ENCODE results near the gene NPAS3.
A peak's percentile ranks its signal among the peaks of the same experiment; 100 is the strongest.

The NPAS3 gene

DNA sequence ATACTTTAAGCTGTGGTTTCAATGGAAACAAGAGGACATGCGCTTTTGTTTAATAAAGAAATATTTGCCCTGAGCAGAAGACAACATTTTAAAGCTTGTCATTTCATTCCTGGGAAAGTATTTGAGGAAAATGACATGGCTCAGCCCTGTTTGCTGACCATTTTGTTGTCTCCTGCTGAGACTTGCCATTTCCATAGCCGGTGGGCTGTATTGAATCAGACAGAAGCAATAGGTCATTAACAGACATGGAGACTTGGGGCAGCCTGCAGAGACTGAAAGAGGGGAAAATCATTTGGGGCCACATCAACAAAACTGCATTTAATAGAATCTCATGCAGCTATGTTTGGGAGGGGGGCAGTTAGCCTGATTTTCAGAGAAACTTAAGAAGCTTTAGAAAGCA is 443.0 kb downstream of the NPAS3 start:
- DNase-seq (ENCODE audit: low spot score): no peak

DNA sequence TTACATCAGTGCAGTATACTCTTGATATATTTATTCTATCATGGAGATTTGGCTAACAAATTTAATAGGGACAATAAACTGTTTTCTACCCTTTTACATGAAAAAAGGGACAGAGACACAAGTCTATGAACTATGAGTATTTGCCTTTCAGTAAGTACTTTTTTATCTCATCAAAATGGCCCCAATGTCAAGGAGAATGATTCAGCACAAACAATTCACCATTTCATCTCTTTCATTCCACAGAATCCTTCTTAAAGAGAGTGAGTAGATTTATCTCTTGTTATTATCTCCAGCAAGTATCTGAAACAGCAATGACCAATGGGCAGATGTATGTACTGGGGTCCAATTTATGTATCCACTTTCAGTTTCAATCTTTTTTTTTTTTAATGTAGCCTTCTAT is 447.5 kb downstream of the NPAS3 start:
- no peak for DNase-seq (ENCODE audit: low spot score)

DNA sequence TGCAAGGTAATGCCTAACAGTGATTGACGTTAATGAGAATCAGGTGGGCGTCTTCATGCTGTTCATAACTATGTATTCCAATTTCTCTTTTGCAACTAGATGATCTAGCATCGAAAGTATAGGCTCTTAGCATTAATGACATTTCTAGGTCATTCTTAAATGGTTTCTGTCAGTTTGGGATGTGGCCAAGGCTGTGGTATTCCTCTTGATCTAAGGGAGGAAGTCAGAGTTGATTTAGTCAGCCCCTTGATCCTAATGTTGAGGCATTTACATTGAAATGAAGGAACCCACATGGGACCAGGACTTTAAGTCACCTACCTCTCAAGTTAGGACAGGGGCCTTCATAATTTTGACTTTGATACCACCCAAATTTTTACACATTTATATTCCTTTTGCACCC is 448.1 kb downstream of the NPAS3 start:
- no peak for DNase-seq (ENCODE audit: low spot score)

DNA sequence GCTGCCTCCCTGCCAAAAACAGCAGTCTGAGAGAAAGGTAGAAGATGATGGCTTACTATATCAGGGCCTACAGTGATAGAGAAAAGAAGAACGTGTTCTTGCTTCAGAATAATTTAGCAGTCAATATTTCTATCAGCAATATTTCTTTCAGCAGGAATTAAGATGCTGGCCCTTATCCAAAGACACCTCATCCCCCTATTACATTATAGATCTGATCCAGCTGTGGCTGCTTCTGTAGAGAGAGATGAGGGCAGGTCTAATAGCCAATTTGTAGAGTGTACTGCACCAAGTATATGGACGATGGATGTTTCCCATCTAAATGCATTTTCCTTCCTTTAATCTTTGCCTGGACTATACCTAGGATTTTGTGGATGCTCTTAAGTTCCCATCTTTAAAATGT is 451.7 kb downstream of the NPAS3 start:
- no peak for DNase-seq (ENCODE audit: low spot score)

DNA sequence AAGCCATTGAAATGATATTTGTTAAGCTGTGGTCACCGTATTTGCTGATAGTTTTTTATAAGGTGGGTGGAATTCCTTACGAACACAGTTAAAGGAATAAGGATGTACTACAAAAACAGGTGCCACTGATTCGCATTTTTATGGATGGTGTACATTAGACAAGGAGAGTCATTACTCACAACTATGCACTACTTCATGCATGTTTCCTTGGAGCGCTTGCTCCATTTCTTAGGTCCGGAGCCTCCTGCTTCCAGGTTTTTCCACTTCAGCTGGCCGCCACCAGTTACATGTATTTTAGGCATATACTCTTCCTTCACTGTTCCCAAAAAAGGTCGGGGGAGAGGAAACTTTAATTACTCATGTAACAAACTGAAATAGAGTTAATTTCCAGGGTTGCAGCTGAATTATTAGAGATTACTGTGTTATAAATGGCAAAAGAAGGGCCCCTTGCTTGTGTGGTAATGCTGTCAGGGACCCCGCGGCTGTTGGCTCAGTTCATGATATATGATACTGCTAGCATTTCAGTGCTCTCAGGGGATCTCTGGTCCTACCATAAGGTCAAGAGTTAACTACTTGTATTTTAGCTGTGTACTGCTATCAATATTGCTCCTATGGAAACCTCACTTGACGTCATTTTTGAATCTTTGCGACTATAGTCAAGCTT is 454.7 kb downstream of the NPAS3 start:
- no peak for DNase-seq (ENCODE audit: low spot score)

DNA sequence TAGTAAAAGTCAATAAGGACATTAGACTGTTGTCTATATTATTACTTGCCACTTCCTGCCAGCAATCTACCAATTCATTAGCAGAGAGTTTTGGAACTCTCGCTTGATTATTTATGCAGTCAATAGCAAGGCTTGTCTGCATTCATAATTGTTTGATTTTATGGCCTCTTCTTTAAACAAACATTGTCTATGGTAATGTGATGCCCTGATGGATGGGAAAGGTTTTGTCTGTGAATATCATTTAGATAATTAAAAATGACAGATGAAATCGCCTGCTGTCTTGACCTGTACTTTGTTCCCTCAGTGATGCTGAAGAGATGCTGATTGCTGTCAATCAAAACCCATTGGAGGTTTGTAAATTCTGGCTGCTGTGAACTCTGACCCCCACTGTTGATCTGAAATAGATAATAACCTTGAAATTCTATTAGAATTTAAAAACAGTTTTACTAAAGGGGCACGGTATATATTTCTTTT is 455.3 kb downstream of the NPAS3 start:
- no peak for DNase-seq (ENCODE audit: low spot score)

DNA sequence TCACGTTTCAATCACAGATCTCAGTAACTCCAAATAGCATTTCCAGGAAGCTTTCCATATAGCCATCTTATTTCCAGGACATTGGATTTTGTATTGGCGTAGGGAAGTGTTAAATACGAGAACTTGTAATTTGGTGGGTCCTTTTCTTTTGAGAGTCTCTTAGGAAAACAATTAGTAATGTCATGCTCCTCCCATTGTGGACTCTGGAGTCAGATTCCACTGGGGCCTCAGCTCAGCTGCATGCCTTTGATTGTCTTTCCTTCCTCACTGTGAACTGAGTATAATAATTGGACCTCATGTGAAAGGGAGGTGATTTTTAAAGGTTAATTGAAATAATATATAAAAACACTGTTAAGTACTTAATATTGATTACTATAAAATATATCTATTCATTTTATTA is 462.6 kb downstream of the NPAS3 start:
- DNase-seq (ENCODE audit: low spot score): peak; percentile 6

DNA sequence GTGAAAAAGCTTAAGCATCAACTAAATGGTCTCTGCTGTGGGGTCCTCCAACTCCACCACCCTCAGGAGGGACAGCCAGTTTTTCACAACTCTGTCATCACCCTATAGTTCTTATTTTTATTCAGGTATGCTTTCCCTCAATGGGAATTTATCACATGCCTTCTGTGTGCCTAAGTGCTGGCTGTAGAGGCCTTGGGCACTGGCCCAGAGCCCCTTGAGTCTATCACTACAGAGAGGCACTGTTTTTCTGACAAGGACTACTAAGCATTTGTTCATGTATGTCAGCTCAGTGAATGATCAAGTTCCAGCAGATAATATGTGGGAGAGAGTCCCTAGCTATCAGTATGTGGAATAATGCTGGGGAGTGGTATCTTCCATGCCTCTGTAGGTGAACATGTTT is 463.9 kb downstream of the NPAS3 start:
- DNase-seq (ENCODE audit: low spot score): no peak

DNA sequence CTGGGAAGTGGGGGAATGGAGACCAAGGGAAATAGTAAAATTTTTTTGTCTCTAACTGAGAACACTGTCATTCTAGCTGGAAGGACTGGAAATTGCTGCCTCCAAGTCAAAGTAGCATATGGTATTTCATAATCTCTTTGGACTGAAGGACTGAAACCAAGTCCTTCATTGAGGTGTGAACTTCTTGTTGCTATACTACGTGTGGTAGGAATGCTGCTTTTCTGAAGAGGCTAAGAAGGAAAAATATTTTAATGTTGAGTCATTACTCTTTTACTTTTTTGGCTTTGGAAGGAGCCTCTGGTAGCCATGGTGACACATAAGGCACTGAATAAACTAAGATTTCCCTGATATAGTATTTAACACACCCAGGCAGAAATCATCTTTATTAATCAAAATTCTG is 465.4 kb downstream of the NPAS3 start:
- DNase-seq (ENCODE audit: low spot score): no peak

DNA sequence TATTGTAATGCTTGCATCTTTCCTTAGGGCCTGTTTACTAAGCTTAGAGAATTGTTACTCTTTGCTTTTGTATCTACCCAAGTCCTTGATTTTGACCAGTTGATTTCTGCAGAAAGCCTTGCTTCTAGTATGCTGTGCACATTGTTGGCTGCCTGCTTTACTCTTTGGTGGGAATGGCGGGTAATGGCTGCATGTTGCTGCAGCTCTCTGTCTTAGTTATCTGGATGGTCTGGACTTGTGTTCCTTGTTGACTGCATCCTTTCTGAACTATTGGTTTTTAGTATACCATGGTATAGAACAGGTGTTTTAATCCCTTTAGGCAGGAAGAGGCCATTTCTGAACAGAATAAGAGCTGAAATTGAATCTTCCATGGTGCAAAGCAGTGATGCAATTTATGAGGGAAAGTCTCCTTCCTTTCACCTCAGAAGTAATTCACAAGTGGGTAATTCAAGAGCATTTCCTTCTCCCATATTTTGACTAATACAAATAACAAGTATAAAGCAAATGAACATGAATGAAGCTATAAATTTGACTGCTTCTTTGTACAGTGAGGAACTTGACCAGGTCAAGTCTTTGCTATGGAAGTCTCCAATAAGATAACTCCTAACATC is 466.4 kb downstream of the NPAS3 start:
- peak; percentile 29 for DNase-seq (ENCODE audit: low spot score)

DNA sequence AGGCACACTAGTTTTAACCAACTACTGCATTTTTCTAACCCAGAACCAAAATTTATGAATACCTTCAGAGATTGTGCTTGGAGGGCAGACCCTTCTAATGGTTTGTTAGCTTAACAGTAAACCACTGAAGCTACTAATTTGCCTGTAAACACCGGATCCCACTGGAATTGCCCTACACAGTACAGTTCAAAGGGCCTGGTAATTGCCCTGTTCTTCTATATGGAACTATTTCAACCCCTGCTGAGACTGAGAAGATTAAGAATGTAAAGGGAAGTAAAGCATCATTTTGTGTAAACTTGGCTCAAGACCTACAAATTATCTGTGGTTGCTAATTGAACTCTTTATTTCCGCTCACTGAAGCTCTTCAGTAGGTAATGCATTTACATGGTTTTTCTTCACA is 468.1 kb downstream of the NPAS3 start:
- DNase-seq (ENCODE audit: low spot score): no peak

DNA sequence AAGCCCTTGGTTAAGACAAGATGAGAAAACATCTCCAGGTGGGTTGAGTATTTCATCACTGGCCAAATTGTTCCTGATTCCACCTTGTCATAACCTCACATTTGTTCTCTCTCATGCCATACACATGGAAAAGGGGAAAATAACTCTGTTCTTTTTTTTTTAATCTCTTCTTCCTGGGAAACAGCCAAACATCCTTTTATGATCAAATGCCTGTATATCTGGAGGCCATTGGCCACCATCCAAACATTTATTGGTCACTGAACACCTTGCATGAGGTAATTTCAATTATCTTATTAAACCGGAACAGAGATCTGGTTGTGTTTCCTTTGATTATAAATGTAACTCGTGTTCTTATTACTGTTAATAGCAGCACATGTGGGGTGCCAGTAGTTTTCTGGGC is 469.6 kb downstream of the NPAS3 start:
- no peak for DNase-seq (ENCODE audit: low spot score)

DNA sequence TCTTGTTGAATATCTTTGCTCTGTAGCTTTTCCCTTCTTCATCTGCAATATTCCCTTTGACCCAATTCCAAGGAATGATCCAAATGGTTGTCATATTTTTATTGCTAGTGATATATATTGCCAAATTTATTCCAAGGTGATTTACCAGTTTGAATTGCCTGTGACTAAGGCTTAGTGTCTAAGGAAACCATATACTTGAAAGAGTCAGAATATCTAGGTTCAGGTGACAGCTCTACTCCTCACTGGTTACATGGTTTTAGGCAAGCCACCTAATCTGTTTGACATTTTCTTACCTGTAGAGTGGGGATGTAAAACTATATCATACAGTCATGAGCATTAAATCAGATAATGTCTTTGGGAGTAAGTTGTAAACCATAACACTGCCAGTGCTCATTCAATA is 473.8 kb downstream of the NPAS3 start:
- DNase-seq (ENCODE audit: low spot score): no peak

DNA sequence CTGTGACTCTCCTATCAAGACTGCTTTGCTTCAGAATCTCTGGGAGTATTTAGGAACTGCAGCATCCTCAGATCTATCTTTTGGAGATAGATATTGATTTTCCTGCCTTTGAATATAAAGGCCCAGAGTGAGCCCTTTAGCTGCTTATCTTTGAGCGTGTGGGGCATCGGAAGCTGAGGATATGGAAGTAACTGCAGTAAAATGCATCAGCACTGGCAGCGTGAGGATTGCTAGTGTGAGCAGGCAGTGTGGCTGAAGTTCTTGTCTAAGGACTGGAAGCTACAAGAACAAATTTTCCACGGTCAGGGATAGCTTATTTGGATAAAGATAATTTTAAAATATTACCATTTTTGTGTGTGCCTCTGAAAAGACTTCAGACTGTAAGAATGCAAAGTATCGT is 474.7 kb downstream of the NPAS3 start:
- DNase-seq (ENCODE audit: low spot score): no peak

DNA sequence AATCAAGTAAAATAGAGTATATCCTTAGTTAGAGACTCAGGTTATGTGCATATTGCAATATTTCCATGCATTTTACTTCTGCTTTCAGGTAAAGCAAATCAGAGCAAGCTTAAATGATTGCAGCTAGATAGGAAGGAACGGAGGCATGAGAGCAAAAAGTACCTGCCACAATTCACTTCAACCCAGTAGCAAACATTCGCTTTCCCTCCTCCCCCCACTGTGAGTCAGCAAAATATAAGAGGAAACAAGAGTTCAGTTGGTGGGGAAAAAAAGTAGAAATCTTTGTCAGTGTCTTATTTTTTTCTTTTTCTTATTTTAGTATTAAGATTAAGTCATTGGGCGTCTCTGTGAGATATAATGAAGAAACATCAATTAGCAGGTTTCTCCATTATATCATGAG is 475.4 kb downstream of the NPAS3 start:
- DNase-seq (ENCODE audit: low spot score): peak; percentile 14

DNA sequence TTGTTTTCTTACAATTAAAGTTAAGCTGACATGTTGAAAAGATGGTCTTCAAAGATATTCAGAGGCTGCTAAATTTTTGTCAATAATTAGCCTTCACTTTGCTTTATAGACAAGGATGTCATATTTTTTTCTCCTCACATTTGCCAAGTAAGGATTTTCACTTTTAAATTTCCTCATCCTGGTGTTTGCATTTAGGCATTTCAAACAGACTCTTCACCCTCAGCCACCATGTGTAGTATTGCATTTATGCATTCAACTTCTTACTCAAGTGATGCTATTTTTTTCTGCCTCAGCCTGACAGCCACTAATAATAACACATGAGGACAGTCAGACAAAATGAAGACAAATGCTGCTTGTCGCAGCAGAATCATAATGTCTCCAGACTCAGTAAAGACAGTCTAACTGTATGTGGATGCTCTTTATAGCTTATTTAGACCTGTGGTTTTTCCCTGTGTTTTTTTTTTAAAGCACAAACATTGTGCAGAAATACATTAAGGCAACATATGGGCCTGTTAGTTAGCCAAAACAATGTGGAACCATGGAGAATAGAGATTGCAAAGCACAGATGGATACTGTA is 481.5 kb downstream of the NPAS3 start:
- no peak for DNase-seq (ENCODE audit: low spot score)

DNA sequence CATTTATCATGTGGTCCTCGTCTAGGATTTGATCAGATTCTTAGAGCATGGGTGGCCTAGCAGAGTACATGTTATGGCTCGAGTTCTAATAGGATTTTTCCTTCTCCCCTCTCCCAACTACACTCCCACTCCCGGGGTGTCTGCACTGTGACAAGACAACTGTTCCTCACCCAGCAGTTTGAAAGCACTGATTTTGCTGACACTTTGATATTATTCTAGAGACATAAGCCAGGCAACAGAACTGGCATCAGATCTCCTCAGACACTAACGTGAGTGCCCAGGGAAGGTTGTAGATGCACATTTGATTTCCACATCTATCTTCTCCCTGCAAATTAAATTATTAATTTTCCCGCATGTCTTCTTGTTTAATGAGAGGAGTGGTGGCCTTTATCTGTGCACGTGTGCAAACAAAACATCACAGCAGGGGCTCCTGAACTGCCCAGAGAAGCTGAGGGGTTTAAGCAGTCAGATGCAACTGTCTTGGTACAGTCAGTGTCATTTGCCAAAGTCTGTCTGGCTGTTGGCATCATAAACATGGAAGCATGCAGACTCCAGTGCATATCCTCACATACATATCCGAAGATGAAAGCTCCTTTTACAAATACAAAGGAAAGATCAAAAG is 491.8 kb downstream of the NPAS3 start:
- DNase-seq (ENCODE audit: low spot score): no peak

DNA sequence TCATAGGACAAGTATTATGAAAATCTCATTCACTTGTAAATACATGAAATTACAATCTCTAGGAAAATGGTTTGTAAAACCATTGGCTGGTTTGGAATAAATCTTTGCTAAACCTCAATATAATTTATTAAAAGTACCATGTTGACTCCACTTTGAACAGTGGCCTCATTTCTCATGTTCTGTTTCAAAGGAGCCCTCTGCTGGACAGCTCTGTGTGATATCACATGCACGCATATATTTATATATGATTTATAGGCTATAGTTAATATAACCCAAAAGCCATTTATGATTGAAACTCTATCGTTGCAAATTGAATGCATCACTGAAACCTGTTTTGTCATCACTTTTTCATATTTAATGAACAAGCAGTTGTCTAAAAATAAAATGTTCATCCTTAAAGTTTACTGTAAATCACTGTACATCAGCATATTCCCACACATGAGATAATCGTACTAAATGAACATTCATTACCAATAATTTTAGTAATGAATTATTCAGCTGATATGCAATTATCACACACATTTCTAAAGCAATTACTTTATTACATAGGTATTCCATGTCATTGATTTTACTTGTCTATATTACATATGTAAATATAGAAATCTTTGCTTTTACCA is 493.8 kb downstream of the NPAS3 start:
- no peak for DNase-seq (ENCODE audit: low spot score)

DNA sequence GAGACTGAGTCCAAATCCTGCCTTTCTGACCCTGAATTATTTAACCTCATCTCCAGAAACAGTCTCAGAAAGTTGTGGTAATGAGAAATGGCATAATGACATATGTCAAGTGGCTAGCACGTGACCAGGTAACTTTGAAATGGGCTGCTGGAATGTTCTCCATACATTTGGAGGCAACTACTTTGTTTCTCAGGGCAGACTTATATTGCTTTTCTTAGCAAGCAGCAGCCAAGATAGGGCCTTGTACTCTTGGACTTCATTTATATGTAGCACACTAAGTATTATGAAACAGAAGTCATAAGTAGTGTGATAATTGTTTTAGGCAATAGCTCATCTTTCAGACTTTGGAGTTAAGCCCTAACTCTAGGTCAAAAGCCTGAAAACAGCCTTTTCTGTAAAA is 494.7 kb downstream of the NPAS3 start:
- no peak for DNase-seq (ENCODE audit: low spot score)

DNA sequence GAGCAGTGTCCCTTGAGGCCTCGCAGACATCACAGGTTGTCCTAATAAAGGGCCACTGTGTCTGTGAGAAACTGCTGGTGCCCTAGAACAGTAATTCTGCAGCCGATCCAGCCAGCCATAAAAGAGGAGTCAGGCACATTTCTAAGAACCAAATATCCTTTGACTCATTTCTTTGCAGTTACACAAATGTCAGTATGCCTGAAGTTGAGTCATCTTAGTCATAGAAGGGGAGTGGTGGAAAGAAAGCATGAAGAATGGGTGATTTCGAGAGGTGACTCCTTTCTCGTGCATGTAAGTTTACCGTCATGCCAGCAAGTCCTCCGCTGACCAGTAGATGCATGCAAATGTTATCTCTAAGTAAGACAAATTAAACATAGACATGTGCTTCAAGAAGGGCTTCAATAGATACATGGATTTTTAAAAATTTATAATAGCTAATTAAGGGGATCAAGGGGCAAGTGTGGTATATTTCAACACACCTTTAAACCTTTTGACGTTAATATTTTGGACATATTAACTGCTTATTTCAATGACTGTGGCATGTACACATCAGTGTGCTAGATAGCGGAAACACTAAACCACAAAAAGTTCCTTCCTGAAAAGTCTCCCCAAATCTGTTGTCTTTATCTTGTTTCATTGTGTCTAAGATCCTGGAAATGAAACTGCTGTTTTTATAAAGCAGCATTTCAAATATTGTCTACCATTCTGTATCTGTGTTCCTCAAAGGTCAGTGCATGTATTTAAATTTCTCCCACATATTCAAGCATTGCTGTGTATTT is 497.4 kb downstream of the NPAS3 start:
- DNase-seq (ENCODE audit: low spot score): no peak

DNA sequence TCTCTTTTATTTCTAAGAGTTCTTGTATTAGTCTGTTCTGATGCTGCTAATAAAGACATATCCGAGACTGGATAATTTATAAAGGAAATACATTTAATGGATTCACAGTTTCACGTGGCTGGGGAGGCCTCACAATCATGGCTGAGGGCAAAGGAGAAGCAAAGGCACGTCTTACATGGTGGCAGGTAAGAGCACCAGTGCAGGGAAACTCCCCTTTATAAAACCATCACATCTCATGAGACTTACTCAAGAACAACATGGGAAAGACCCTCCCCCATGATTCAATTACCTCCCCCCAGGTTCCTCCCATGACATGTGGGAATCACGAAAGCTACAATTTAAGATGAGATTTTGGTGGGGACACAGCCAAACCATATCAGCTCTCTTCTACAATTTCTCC is 503.0 kb downstream of the NPAS3 start:
- DNase-seq (ENCODE audit: low spot score): no peak

DNA sequence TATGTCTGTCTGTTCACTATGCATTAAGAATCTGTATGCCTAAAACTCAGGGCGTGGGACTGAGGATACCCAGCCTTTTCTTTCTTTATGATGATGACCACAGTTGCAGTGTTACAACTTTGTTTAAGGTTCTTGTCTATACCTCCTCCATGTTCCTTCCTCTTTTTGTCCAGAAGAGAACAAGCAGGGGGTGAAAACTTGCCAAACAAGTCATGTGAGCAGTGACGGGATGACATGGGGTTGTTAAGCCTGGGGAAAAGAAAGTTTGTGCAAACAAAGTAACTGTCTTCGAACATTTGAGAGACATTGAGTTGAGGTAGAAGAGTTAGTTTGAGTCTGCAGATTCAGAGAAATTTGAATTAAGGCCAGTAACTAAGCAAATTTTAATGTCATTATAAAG is 505.5 kb downstream of the NPAS3 start:
- no peak for DNase-seq (ENCODE audit: low spot score)

Measured in iPS-NIHi11 (cell line).